Activated CD4-positive, alpha-beta T cell treated with anti-CD3 and anti-CD28 coated beads, Interleukin-2, amount 50 U/mL, for 16 hours (primary cell): ENCODE measurements around the gene DCAF12.
"Not testable (repeated sequence)": the region's sequence is repeated elsewhere in the genome, so short reads cannot be mapped to it uniquely, and the experiment has no call there.

ENCODE experiments used
- DNase-seq: peaks from one replicate; pipeline ENCODE4 v3.0.0-alpha.2; 2020

Gene DCAF12

GRCh38 chr9:34059281-34059680 lies 67.2 kb downstream of the DCAF12 start:
- no peak for DNase-seq

GRCh38 chr9:34049630-34050384 lies 76.7 kb downstream of the DCAF12 start:
- no peak for DNase-seq

DNA sequence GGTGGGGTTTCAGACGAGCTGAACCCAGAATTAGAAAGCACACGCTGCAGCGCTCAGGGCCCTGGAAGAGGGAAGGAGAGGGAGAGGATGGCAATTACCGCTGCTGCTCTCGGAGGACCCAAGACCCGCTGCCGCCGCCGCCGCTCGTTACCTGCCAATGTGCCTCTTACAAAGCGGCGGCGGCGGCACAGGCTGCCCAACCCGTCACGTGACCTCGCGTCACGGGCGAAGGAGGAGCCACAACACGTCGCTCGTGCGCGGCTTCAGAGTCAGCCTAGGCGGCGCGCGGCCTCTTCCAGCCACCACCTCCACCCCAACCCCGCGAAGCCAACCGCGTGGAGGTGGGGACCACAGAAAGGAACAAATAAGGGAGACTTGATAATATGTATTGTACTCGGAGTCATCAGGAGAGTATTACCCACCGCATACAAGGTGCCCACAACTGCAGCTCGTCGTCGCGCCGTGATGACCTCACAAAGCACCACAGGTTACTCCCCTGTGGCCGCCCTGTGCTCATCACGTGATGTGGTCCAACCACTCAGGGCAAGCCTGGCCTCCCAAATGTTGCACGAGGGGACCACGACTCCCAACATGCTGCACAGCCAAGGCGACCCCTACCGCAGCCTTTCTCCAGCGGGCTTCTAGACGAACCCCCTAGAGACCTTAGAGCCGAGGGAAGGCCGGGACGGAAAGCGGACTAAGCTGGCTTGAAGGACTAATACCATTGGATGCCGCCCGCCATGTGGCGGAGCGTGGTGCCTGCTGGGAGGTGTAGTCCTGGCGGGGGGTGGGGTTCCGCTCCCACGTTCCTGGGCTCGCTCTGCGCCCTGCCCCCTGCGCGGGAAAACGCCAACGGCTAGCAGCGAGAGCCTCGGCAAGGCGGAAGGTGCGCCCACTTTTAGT lies 77.5 kb downstream of the DCAF12 start, which contains the start of gene UBAP2:
Gene UBAP2, minus strand, starts transcription at position 161 of the 903 bp plus-strand sequence. CDS start 31,739 bp downstream, outside the sequence.
- peak; percentile 97 for DNase-seq

DNA sequence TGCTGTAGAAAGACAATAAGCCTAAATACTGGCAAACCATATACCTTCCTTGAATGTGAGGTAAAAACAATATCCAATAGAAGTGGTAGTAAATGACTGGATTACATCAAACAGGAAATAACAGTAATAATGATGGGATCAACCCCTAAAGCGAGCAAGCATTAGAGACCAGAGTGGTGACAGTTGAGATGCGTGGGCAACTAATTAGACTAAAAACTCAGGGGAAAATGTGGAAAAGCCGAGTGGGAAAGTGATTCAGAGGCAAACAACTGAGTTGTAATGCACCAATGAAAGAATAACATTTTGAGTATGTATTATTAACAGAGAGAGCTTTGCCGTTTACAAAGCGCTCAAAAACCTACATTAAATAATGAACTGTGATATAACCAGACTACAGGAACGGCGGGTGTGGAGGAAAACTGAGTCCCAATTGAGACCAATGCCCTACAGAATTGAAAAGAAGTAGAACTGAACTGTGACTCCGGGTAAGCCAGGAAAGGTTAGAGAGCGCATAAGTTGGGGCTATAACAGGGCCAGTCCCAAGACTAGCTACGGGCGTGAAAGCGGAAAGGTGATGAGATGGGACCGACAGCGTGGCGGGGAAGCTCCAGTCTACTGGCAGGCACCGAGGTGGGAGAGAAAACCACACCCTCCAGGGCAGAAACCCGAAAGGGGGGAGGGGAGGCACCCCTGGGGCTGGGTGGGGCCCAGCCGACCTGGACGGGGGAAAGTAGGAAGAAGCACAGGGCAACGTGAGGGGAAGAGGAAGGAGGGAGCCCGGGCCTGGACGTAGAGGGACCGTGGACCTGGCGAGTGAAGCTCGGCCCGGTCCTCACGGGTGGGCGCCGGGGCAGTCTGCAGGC lies 78.4 kb downstream of the DCAF12 start:
- peak; percentile 75 for DNase-seq

- peak; percentile 29 for DNase-seq
Observed at GRCh38 chr9:34046784-34047379, 79.6 kb downstream of the DCAF12 start.

DNA sequence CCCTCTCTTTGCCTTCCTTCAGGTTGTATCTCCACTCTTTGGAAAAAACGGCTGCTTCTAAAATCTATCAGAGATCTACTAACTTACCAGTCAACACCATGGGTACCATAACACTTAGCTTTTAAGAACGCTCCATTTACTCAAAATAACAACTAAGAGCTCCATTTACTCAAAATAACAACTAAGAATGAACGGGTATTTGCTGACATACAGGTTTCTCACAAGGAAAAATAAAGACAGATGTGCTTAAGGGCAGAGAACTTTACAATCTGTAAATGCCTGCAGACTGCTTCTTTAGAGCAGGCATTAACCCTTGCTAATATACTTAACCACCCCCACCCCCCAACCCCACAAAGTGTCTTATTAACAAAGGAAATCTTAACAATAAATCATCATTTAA lies 80.6 kb downstream of the DCAF12 start:
- DNase-seq = no peak

DNA sequence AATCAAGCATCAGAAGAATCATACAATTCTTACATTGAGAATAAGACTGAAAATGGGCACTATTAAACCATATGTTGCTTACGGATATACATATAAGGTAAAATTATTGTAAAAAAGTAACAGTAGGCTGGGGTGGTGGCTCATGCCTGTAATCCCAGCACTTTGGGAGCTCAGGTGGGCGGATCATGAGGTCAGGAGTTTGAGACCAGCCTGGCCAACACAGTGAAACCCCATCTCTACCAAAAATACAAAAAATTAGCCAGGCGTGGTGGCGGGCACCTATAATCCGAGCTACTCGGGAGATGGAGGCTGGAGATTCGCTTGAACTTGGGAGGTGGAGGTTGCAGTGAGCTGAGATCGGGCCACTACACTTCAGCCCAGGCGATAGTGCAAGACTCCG lies 84.4 kb downstream of the DCAF12 start:
- not testable (repeated sequence) for DNase-seq

DNA sequence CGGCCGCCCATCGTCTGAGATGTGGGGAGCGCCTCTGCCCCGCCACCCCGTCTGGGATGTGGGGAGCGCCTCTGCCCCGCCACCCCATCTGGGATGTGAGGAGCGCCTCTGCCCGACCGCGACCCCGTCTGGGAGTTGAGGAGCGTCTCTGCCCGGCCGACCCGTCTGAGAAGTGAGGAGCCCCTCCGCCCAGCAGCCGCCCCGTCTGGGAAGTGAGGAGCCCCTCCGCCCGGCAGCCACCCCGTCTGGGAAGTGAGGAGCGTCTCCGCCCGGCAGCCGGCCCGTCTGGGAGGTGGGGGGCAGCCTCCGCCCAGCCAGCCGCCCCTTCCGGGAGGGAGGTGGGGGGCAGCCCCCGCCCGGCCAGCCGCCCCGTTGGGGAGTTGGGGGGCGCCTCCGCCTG lies 87.6 kb downstream of the DCAF12 start:
- not testable (repeated sequence) for DNase-seq

- DNase-seq = no peak
Observed at GRCh38 chr9:34037626-34038025, 88.9 kb downstream of the DCAF12 start.

DNA sequence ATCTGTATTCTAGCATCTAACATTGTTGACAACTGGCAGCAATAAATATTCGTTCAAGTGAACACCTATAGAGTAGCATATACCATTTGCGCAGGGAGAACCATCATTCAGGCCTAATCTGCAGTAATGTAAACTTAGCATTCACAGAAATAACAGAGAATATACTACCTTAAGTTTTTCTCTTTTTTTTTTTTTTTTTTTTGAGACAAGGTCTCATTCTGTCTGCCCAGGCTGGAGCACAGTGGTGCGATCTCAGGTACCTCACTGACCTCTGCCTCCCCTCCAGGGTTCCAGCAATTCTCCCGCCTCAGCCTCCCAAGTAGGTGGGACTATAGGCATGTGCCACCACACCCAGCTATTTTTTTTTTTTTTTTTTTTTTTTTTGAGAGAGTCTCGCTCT lies 89.9 kb downstream of the DCAF12 start:
- DNase-seq = no peak
